SK-N-MC (cell line): ENCODE measurements around the gene OSMR.

Experiments
- EZH2 ChIP-seq: fragments of 200-600 bp; sonication (generic); IDR thresholded peaks from one replicate; pipeline ENCODE4 v1.6.1; 2017; ENCODE audit warnings: antibody characterized with exemption
- FOXP2 ChIP-seq: optimal IDR thresholded peaks from 2 replicates; pipeline ENCODE3; 2011; ENCODE audit warnings: mild to moderate bottlenecking, moderate library complexity; ENCODE audit not compliant: insufficient read depth; ENCODE audit errors: extremely low read length, control extremely low read depth
- POLR2AphosphoS5 ChIP-seq: IDR thresholded peaks from 2 replicates; pipeline ENCODE4 v1.6.1; 2012; ENCODE audit warnings: mild to moderate bottlenecking, low read depth, low read length, borderline replicate concordance

GRCh38 chr5:38921174-38921573 is 75.4 kb downstream of the OSMR start:
- TF ChIP-seq EZH2 (no peak), POLR2AphosphoS5 (no peak), FOXP2 (no peak)
